ENCODE measurements around the gene FAM187B.

Gene FAM187B

DNA sequence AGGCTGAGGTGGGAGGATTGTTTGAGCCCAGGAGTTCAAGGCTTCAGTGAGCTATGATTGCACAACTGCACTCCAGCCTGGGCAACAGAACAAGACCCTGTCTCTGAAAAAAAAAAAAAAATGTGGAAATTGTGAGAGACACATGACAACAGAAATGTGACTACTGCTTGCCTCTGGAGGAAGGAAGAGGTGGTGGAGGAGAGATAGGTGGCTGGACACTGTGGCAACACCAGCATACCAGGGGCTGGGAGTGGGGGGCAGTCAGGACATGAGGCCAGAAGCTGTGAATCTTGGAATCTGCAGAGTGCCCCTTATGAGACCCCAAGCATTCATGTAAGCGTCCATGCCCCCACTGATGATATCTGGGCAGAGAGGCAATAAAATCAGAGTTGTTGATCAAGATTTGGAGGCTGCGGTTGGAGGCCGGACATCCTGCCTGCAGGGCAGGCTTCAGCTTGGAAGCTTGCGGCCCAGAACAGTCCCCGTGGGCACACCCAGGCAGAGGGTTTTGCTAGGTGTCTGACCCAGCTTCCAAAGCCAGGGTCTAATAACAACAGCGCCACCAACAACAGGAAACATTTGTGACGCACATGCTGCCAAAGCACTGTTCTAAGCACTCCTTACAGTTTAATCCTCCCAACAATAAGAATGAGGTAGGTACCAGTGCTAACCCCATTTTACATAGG lies 16.9 kb downstream of the FAM187B start:
- DNase-seq (ENCODE audit: low read depth) = no peak
- TF ChIP-seq, protein P1, sequence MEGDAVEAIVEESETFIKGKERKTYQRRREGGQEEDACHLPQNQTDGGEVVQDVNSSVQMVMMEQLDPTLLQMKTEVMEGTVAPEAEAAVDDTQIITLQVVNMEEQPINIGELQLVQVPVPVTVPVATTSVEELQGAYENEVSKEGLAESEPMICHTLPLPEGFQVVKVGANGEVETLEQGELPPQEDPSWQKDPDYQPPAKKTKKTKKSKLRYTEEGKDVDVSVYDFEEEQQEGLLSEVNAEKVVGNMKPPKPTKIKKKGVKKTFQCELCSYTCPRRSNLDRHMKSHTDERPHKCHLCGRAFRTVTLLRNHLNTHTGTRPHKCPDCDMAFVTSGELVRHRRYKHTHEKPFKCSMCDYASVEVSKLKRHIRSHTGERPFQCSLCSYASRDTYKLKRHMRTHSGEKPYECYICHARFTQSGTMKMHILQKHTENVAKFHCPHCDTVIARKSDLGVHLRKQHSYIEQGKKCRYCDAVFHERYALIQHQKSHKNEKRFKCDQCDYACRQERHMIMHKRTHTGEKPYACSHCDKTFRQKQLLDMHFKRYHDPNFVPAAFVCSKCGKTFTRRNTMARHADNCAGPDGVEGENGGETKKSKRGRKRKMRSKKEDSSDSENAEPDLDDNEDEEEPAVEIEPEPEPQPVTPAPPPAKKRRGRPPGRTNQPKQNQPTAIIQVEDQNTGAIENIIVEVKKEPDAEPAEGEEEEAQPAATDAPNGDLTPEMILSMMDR (IDR thresholded peaks at IDR 0.05; ENCODE audit: control insufficient read depth, insufficient read depth, low read depth, low read length, missing control alignments) = no peak
- H3K4me3 ChIP-seq (ENCODE audit: control insufficient read depth, low read depth, low read length) = no peak overlapping the region

DNA sequence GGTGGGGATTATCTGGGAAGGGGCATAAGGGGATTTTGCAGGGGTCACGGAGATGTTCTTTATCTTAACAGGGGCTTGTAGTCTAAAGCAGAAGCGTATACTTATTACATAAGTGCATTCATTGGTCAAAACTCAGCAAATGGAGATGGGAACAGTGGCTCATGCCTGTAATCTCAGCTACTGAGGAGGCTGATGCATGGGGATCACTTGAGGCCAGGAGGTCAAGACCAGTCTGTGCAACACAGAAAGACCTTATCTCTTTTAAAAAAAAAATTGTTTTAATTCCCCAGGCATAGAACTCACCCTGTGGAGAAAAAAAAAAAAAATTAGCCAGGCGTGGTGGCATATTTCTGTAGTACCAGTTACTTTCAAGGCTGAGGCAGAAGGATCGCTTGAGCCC lies 18.9 kb downstream of the FAM187B start:
- no peak overlapping the region for H3K4me3 ChIP-seq (ENCODE audit: control insufficient read depth, low read depth, low read length)
- TF ChIP-seq, protein P1 (IDR thresholded peaks at IDR 0.05; ENCODE audit: control insufficient read depth, insufficient read depth, low read depth, low read length, missing control alignments) = no peak
- no peak for DNase-seq (ENCODE audit: low read depth)

DNA sequence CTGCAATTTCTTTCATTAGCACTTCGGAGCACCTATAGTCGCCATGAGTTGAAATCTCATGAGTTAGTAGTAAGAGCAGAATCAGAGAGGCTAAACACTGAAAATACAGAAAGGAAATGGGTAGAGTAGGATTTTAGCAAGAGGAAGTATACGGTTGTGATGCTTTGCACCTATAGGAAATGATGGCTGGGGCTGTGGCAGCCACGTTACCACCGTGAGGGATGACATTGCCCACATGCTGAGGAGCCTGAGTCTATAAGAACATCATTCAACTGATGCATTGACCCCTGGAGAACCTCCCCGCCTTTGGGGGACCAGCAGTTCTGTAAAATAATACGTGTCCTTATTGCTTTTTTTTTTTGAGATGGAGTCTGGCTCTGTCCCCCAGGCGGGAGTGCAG lies 20.4 kb downstream of the FAM187B start:
- H3K4me3 ChIP-seq (ENCODE audit: control insufficient read depth, low read depth, low read length) = no peak overlapping the region
- TF ChIP-seq, protein P1 (IDR thresholded peaks at IDR 0.05; ENCODE audit: control insufficient read depth, insufficient read depth, low read depth, low read length, missing control alignments) = no peak
- no peak for DNase-seq (ENCODE audit: low read depth)

DNA sequence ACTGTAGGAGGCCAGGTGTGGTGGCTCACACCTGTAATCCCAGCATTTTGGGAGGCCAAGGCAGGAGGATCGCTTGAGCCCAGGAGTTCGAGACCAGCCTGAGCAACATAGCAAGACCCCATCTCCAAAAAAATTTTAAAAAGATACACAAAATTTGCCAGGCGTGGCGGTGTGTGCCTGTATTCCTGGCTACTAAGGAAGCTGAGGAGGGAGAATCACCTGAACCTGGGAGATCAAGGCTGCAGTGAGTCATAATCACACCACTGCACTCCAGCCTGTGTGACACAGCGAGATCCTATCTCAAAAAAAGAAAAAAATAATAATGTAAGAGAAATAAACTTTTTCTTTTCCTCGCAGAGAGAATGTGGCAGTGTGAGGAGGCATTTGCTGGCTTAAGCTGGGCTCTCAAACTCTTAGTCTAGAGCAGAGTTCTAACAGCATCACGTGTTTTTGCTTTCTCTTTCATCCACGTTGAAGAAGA lies 21.1 kb downstream of the FAM187B start:
- H3K4me3 ChIP-seq (ENCODE audit: control insufficient read depth, low read depth, low read length) = no peak overlapping the region
- TF ChIP-seq, protein P1 (IDR thresholded peaks at IDR 0.05; ENCODE audit: control insufficient read depth, insufficient read depth, low read depth, low read length, missing control alignments) = no peak
- no peak for DNase-seq (ENCODE audit: low read depth)

DNA sequence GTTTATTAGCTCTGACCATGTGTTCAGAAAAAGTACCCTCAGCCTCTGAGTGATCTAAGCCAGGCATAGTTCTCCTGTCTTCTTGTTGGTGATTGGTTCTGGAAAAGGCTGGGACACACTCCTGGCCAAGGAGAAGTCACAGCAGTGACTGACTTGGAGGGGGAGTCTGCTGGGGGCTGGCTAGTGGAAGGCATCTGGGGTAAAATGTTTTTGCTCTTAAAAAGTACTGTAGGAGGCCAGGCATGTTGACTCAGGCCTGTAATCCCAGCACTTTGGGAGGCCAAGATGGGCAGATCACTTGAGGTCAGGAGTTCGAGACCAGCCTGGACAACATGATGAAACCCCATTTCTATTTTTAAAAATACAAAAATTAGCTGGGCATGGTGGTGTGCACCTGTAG lies 21.7 kb downstream of the FAM187B start:
- H3K4me3 ChIP-seq (ENCODE audit: control insufficient read depth, low read depth, low read length) = no peak overlapping the region

DNA sequence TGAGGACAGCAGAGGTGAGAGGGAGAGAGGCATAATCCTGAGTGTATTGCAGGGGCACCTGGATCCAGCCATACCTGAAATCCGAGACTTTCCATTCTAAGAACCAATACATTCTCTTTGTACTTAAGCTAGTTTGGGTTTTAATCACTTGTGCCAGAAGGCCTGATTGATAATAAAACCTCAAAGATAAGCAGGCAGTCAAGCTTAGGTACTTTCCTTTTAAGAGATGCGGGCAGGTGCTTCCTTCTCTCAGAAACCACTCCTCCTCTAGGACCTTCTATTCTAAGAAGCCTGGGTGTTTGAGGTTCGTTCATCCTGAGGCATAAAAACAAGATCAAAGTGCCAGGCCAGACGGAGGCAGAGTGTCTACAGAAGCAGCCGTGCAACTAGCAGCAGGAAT lies 22.2 kb downstream of the FAM187B start:
- H3K4me3 ChIP-seq (ENCODE audit: control insufficient read depth, low read depth, low read length) = no peak overlapping the region
- DNase-seq (ENCODE audit: low read depth) = no peak
- TF ChIP-seq, protein P1 (IDR thresholded peaks at IDR 0.05; ENCODE audit: control insufficient read depth, insufficient read depth, low read depth, low read length, missing control alignments) = no peak

More for the DNA sequence above, 21.7 kb downstream of the FAM187B start:
- TF ChIP-seq, protein P1 (IDR thresholded peaks at IDR 0.05; ENCODE audit: control insufficient read depth, insufficient read depth, low read depth, low read length, missing control alignments) = no peak
- DNase-seq (ENCODE audit: low read depth) = no peak

Measured in AG09309 (cell line).